K562 (cell line): ENCODE data around the gene TMEM187. TPM values are rescaled to one million over a fixed set of nuclear protein-coding genes. Genes with fewer than 3 reads are reported as not detected.

ENCODE experiments used
- CHCHD3 ChIP-seq: fragments of 250-450 bp; sonication (Bioruptor Pico); IDR thresholded peaks from 2 replicates; pipeline ENCODE4 v2.1.2; 2022; ENCODE audit warnings: mild to moderate bottlenecking
- DMBX1 ChIP-seq: fragments of 250-450 bp; sonication (Bioruptor Pico); IDR thresholded peaks from 2 replicates; pipeline ENCODE4 v1.8.0; 2022; ENCODE audit warnings: inconsistent platforms, mild to moderate bottlenecking, moderate library complexity, borderline replicate concordance
- E2F8 ChIP-seq: fragments of 450-650 bp; IDR thresholded peaks from 2 replicates; pipeline ENCODE4 v1.7.1; 2018; ENCODE audit warnings: mild to moderate bottlenecking, low read depth; ENCODE audit not compliant: partially characterized antibody
- EP300 ChIP-seq: IDR thresholded peaks from 2 replicates; pipeline ENCODE4 v1.6.1; 2012; ENCODE audit warnings: low read length, improper control_type of control experiment
- ETS2 ChIP-seq: IDR thresholded peaks from 2 replicates; pipeline ENCODE4 v1.6.1; 2016; ENCODE audit warnings: borderline replicate concordance, missing genetic modification characterization, mild to moderate bottlenecking, moderate library complexity, missing compliant biosample characterization; ENCODE audit not compliant: poor library complexity, severe bottlenecking
- JUND ChIP-seq, 2 experiments: IDR thresholded peaks; 2 replicates in 1 of 2; 3 replicates in 1 of 2; pipeline ENCODE4 v1.6.1; 2011; ENCODE audit warnings: borderline replicate concordance in 2 of 2, low read depth in 2 of 2, low read length in 2 of 2, improper control_type of control experiment in 1 of 2, missing biosample characterization in 1 of 2, missing genetic modification characterization in 1 of 2, missing genetic modification reagents in 1 of 2
- KDM5B ChIP-seq: fragments of 200-600 bp; sonication (generic); IDR thresholded peaks from 2 replicates; pipeline ENCODE4 v1.6.1; 2012; ENCODE audit warnings: low read depth, mild to moderate bottlenecking, moderate library complexity, low read length, control low read depth, inconsistent platforms; ENCODE audit not compliant: insufficient replicate concordance
- KHSRP ChIP-seq: fragments of 450-650 bp; IDR thresholded peaks from 2 replicates; pipeline ENCODE4 v1.6.1; 2017
- LCOR ChIP-seq: sonication (generic); formaldehyde crosslinking; IDR thresholded peaks from 2 replicates; pipeline ENCODE4 v1.8.0; 2022; ENCODE audit warnings: mild to moderate bottlenecking, missing genetic modification reagents
- MTA1 ChIP-seq: fragments of 450-650 bp; IDR thresholded peaks from 2 replicates; pipeline ENCODE4 v1.6.1; 2017; ENCODE audit warnings: borderline replicate concordance
- MTA2 ChIP-seq: fragments of 450-650 bp; IDR thresholded peaks from 2 replicates; pipeline ENCODE4 v1.6.1; 2016; ENCODE audit warnings: low read depth
- U2AF2 ChIP-seq: fragments of 200-400 bp; formaldehyde crosslinking; optimal IDR thresholded peaks from 2 replicates; pipeline ENCODE3; 2017; ENCODE audit warnings: low read depth, mild to moderate bottlenecking, low read length
- ZNF12 ChIP-seq: sonication (generic); formaldehyde crosslinking; IDR thresholded peaks from 2 replicates; pipeline ENCODE4 v1.4.0; 2020; ENCODE audit warnings: mild to moderate bottlenecking, missing genetic modification reagents
- ZNF699 ChIP-seq: fragments of 250-450 bp; sonication (Bioruptor Pico); IDR thresholded peaks from 2 replicates; pipeline ENCODE4 v1.8.0; 2021; ENCODE audit warnings: mild to moderate bottlenecking, moderate library complexity; ENCODE audit not compliant: insufficient replicate concordance
- ZNF764 ChIP-seq: fragments of 250-450 bp; sonication (Bioruptor Pico); IDR thresholded peaks from 2 replicates; pipeline ENCODE4 v1.4.0; 2020; ENCODE audit warnings: low read depth, mild to moderate bottlenecking, moderate library complexity
- ZNF830 ChIP-seq: fragments of 250-450 bp; sonication (Bioruptor Pico); IDR thresholded peaks from 2 replicates; pipeline ENCODE4 v1.5.0; 2021; ENCODE audit warnings: mild to moderate bottlenecking
- polyA plus RNA-seq, 8 experiments: library from polyadenylated mRNA; depleted of rRNA in 4 of 8; stranded (reverse) in 5 of 8; unstranded in 3 of 8; fragments of >200 nt; fragmentation: Nextera tagmentation in 2 of 8; fragmentation: Illumina TruSeq in 1 of 8; extraction: Ambion mirVana in 2 of 8; extraction: Trizol in 1 of 8; gene quantifications; 2 replicates each; pipeline versions ENCODE4 v1.2.1 to v1.2.3, GENCODE V29; 2011 to 2014; ENCODE audit warnings: inconsistent platforms in 1 of 8, missing spikeins in 1 of 8
- total RNA-seq, 7 experiments: library from RNA; depleted of rRNA in 6 of 7; stranded (reverse); fragments of >200 nt in 6 of 7; fragmentation: Illumina TruSeq in 2 of 7; extraction: Trizol in 2 of 7; gene quantifications; 2 replicates each; pipeline versions ENCODE4 v1.2.1 to v1.2.3, GENCODE V29; 2011 to 2021; ENCODE audit warnings: low replicate concordance in 1 of 7
- TF ChIP-seq, protein P1 (sequence below): fragments of 450-650 bp; formaldehyde crosslinking; conservative IDR thresholded peaks from 2 replicates; pipeline ENCODE4 v1.4.0; 2022; ENCODE audit warnings: mild to moderate bottlenecking, missing genetic modification characterization
- TF ChIP-seq, protein P2 (sequence below): IDR thresholded peaks from 2 replicates; pipeline ENCODE4 v1.6.1; 2016; ENCODE audit warnings: missing genetic modification characterization, missing compliant biosample characterization
- TF ChIP-seq, protein P3 (sequence below): fragments of 200-800 bp; sonication (Bioruptor generic); IDR thresholded peaks from 2 replicates; pipeline ENCODE4 v1.6.1; 2017; ENCODE audit warnings: missing genetic modification characterization, missing compliant biosample characterization

Gene TMEM187
- total and polyA plus RNA-seq, 9 of the 15 experiments (the other 6 are each of a cell fraction or from before 2014, with no cell fraction given) = 0.13 to 6.4 (median 1.6) TPM

GRCh38 chrX:153971450-153972367 is 845 bp upstream of the TMEM187 start, which contains the start of gene HCFC1 (continued):
- TF ChIP-seq EP300 (no peak; the same call in 1 of the 2 replicates), ETS2 (tag) (no peak), ZNF830 (CRISPR knock-in tag) (no peak), E2F8 (peak; percentile 15), KHSRP (peak; percentile 40; the same call in 1 of the 2 replicates), ZNF699 (no peak), MTA1 (no peak), DMBX1 (peak; percentile 59; the same call in 1 of the 2 replicates), CHCHD3 (CRISPR knock-in tag) (no peak), ZNF12 (no peak), JUND (IDR thresholded peaks at IDR 0.05; ENCODE audit: borderline replicate concordance, low read depth, low read length) (peak; percentile 87), JUND (tag; IDR thresholded peaks at IDR 0.05; ENCODE audit: borderline replicate concordance, low read depth, low read length) (peak; percentile 78; the same call in 2 of the 3 replicates), U2AF2 (no peak), MTA2 (no peak), ZNF764 (CRISPR knock-in tag) (no peak), KDM5B (peak; percentile 39), LCOR (no peak)
- TF ChIP-seq, protein P1, sequence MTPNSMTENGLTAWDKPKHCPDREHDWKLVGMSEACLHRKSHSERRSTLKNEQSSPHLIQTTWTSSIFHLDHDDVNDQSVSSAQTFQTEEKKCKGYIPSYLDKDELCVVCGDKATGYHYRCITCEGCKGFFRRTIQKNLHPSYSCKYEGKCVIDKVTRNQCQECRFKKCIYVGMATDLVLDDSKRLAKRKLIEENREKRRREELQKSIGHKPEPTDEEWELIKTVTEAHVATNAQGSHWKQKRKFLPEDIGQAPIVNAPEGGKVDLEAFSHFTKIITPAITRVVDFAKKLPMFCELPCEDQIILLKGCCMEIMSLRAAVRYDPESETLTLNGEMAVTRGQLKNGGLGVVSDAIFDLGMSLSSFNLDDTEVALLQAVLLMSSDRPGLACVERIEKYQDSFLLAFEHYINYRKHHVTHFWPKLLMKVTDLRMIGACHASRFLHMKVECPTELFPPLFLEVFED = no peak
- TF ChIP-seq, protein P2, sequence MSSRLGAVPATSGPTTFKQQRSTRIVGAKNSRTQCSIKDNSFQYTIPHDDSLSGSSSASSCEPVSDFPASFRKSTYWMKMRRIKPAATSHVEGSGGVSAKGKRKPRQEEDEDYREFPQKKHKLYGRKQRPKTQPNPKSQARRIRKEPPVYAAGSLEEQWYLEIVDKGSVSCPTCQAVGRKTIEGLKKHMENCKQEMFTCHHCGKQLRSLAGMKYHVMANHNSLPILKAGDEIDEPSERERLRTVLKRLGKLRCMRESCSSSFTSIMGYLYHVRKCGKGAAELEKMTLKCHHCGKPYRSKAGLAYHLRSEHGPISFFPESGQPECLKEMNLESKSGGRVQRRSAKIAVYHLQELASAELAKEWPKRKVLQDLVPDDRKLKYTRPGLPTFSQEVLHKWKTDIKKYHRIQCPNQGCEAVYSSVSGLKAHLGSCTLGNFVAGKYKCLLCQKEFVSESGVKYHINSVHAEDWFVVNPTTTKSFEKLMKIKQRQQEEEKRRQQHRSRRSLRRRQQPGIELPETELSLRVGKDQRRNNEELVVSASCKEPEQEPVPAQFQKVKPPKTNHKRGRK (tag) = no peak
- TF ChIP-seq, protein P3, sequence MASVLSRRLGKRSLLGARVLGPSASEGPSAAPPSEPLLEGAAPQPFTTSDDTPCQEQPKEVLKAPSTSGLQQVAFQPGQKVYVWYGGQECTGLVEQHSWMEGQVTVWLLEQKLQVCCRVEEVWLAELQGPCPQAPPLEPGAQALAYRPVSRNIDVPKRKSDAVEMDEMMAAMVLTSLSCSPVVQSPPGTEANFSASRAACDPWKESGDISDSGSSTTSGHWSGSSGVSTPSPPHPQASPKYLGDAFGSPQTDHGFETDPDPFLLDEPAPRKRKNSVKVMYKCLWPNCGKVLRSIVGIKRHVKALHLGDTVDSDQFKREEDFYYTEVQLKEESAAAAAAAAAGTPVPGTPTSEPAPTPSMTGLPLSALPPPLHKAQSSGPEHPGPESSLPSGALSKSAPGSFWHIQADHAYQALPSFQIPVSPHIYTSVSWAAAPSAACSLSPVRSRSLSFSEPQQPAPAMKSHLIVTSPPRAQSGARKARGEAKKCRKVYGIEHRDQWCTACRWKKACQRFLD (CRISPR knock-in tag) = peak; percentile 11; the same call in 1 of the 2 replicates
